DMS153 (cell line): ENCODE data around the gene HMGCS2.

Source experiments
- DNase-seq: peaks from one replicate; lab custom pipeline; 2025; lab: John Stamatoyannopoulos, UW

HMGCS2 gene

GRCh38 chr1:119768778-119769177 is at the start of gene HMGCS2:
TSS of gene HMGCS2 (minus strand) at chr1:119768905. CDS start at chr1:119768844, 61 bp downstream.
- no peak for DNase-seq

- no peak for DNase-seq
Measured at GRCh38 chr1:119818181-119818580, 49.5 kb upstream of the HMGCS2 start.

- DNase-seq: no peak
Measured at GRCh38 chr1:119816407-119816806, 47.7 kb upstream of the HMGCS2 start.

- no peak for DNase-seq
Measured at GRCh38 chr1:119815928-119816327, 47.2 kb upstream of the HMGCS2 start.

- DNase-seq: no peak
Measured at GRCh38 chr1:119815361-119815760, 46.7 kb upstream of the HMGCS2 start.

- DNase-seq: no peak
Measured at GRCh38 chr1:119814288-119814687, 45.6 kb upstream of the HMGCS2 start.

GRCh38 chr1:119811985-119812557 is 43.4 kb upstream of the HMGCS2 start:
- no peak for DNase-seq

- DNase-seq: no peak
Measured at GRCh38 chr1:119811387-119811786, 42.7 kb upstream of the HMGCS2 start, which contains the start of gene REG4. TSS of gene REG4 (minus strand) at chr1:119811460. CDS start at chr1:119808769, 2,691 bp downstream.

- DNase-seq: peak; percentile 9
Measured at GRCh38 chr1:119808972-119809550, 40.4 kb upstream of the HMGCS2 start.

- DNase-seq: no peak
Measured at GRCh38 chr1:119808491-119808890, 39.8 kb upstream of the HMGCS2 start.

- no peak for DNase-seq
Measured at GRCh38 chr1:119806489-119806888, 37.8 kb upstream of the HMGCS2 start.

- no peak for DNase-seq
Measured at GRCh38 chr1:119805746-119806145, 37.0 kb upstream of the HMGCS2 start.

- no peak for DNase-seq
Measured at GRCh38 chr1:119805247-119805646, 36.5 kb upstream of the HMGCS2 start.

- DNase-seq: no peak
Measured at GRCh38 chr1:119799599-119800177, 31.0 kb upstream of the HMGCS2 start.

- DNase-seq: no peak
Measured at GRCh38 chr1:119799003-119799402, 30.3 kb upstream of the HMGCS2 start.

- DNase-seq: no peak
Measured at GRCh38 chr1:119797606-119798005, 28.9 kb upstream of the HMGCS2 start.

GRCh38 chr1:119797162-119797561 is 28.5 kb upstream of the HMGCS2 start:
- no peak for DNase-seq

GRCh38 chr1:119795261-119796200 is 26.8 kb upstream of the HMGCS2 start:
- no peak for DNase-seq

- no peak for DNase-seq
Measured at GRCh38 chr1:119794876-119795240, 26.2 kb upstream of the HMGCS2 start.

GRCh38 chr1:119794230-119794875 is 25.6 kb upstream of the HMGCS2 start:
- no peak for DNase-seq

- no peak for DNase-seq
Measured at GRCh38 chr1:119791377-119791776, 22.7 kb upstream of the HMGCS2 start.
